NCI-H2196 treated with DMSO at 0.1 percent for 48 hours (cell line): ENCODE data around the gene SETBP1.

Experiments used
- DNase-seq: peaks from one replicate; lab custom pipeline; 2025; ENCODE audit not compliant: unreplicated experiment; lab: John Stamatoyannopoulos, UW

SETBP1 gene

GRCh38 chr18:45100321-45101105, 419.8 kb downstream of the SETBP1 start:
- DNase-seq = no peak

- DNase-seq = no peak
Observed at GRCh38 chr18:45102126-45102525, 421.4 kb downstream of the SETBP1 start.

- no peak for DNase-seq
Observed at GRCh38 chr18:45102863-45103262, 422.2 kb downstream of the SETBP1 start.

GRCh38 chr18:45103319-45104048, 422.8 kb downstream of the SETBP1 start:
- no peak for DNase-seq

- no peak for DNase-seq
Observed at GRCh38 chr18:45104049-45104395, 423.3 kb downstream of the SETBP1 start.

GRCh38 chr18:45106331-45106774, 425.7 kb downstream of the SETBP1 start:
- no peak for DNase-seq

- DNase-seq = no peak
Observed at GRCh38 chr18:45107425-45107824, 426.7 kb downstream of the SETBP1 start.

- no peak for DNase-seq
Observed at GRCh38 chr18:45108754-45109153, 428.1 kb downstream of the SETBP1 start.

GRCh38 chr18:45109271-45109670, 428.6 kb downstream of the SETBP1 start:
- DNase-seq = no peak

- no peak for DNase-seq
Observed at GRCh38 chr18:45109706-45110105, 429.0 kb downstream of the SETBP1 start.

- DNase-seq = no peak
Observed at GRCh38 chr18:45110577-45111501, 430.2 kb downstream of the SETBP1 start.

- no peak for DNase-seq
Observed at GRCh38 chr18:45111502-45111848, 430.8 kb downstream of the SETBP1 start.

- DNase-seq = no peak
Observed at GRCh38 chr18:45112682-45113081, 432.0 kb downstream of the SETBP1 start.

- DNase-seq = no peak
Observed at GRCh38 chr18:45116116-45116515, 435.4 kb downstream of the SETBP1 start.
